Gastroesophageal sphincter (tissue), 4 donors: ENCODE data around the gene MCF2. TPM values are rescaled to one million over a fixed set of nuclear protein-coding genes. Genes with fewer than 3 reads are reported as not detected.

ENCODE experiments used
- ATAC-seq: fragments of 150-250 bp; one replicate; pipeline ENCODE4 v1.9.1; 2016; ENCODE audit warnings: mild to moderate bottlenecking, moderate library complexity
- H3K27ac ChIP-seq, 4 donors: fragments of 200-600 bp; sonication (generic) in 3 of 4; 1 replicate in 3 of 4; 2 replicates in 1 of 4; pipeline ENCODE4 v1.5.1; 2016 to 2019
- H3K27me3 ChIP-seq: fragments of 200-600 bp; sonication (generic); one replicate; pipeline ENCODE4 v1.5.1; 2019
- H3K36me3 ChIP-seq, 2 donors: fragments of 200-600 bp; sonication (generic); one replicate each; pipeline ENCODE4 v1.5.1; 2019; ENCODE audit warnings: control low read depth in 1 of 2
- H3K4me1 ChIP-seq, 3 donors: fragments of 200-600 bp; sonication (generic); 1 replicate in 2 of 3; 2 replicates in 1 of 3; pipeline ENCODE4 v1.5.1; 2016 to 2019; ENCODE audit warnings: control low read depth in 2 of 3
- H3K4me3 ChIP-seq, 2 donors: fragments of 200-600 bp; sonication (generic); one replicate each; pipeline ENCODE4 v1.5.1; 2019; ENCODE audit warnings: mild to moderate bottlenecking in 1 of 2, moderate library complexity in 1 of 2
- H3K9me3 ChIP-seq, 3 donors: fragments of 200-600 bp; sonication (generic); one replicate each; pipeline ENCODE4 v1.5.1; 2017 to 2019; ENCODE audit warnings: control low read depth in 2 of 3
- EP300 ChIP-seq: sonication (generic); formaldehyde crosslinking; IDR thresholded peaks from one replicate; pipeline ENCODE4 v1.6.1; 2017; ENCODE audit warnings: antibody characterized with exemption, mild to moderate bottlenecking
- POLR2A ChIP-seq, 2 donors: fragments of 450-650 bp; IDR thresholded peaks; one replicate each; pipeline ENCODE4 v1.6.1; 2017; ENCODE audit warnings: antibody characterized with exemption in 2 of 2, mild to moderate bottlenecking in 2 of 2, moderate library complexity in 1 of 2
- POLR2AphosphoS5 ChIP-seq: sonication (generic); formaldehyde crosslinking; IDR thresholded peaks from one replicate; pipeline ENCODE4 v1.6.1; 2017; ENCODE audit warnings: antibody characterized with exemption
- WGBS, 2 donors: methylation state at CpG; one replicate each; pipeline ENCODE4 v1.1.5; 2018; ENCODE audit warnings: low coverage in 1 of 2; 5-methylcytosine and 5-hydroxymethylcytosine counted together
- total RNA-seq, 4 donors: library from RNA; depleted of rRNA; stranded (reverse); fragments of >200 nt; gene quantifications; one replicate each; pipeline ENCODE4 v1.1.0, GENCODE V29; 2016
- TF ChIP-seq, protein P1 (sequence below), 4 experiments: fragments of 200-600 bp in 2 of 4; fragments of 450-650 bp in 2 of 4; sonication (generic) in 1 of 4; IDR thresholded peaks; one replicate each; pipeline ENCODE4 v1.5.1; 2017 to 2019; ENCODE audit warnings: antibody characterized with exemption in 4 of 4, mild to moderate bottlenecking in 2 of 4, moderate library complexity in 2 of 4

The MCF2 gene
- total RNA-seq, 4 donors from 2014 or later, result 0.40 to 1.1 TPM; not detected in 2

DNA sequence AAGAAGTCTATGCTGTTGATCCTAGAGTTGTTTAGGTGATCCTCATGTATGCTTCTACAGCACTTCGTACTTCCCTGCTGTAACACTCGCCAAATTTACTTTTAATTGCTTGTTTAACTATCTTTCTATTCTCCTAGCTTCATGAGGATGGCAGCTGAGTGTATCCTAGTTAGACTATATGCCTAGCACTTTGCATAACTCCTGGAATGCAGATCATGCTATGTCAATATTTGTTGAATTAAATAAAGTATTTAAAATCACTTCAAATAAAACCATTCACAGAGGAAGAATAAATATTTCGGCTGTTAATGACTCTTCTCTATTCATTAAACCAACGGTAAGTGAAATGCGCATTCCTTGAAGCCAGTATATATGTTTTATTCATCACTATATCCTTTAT, 122.4 kb downstream of the MCF2 start:
- WGBS, 2 donors, result 49 to 60% methylated on average over 5 of the region's 5 CpGs
- no peak for ATAC-seq

DNA sequence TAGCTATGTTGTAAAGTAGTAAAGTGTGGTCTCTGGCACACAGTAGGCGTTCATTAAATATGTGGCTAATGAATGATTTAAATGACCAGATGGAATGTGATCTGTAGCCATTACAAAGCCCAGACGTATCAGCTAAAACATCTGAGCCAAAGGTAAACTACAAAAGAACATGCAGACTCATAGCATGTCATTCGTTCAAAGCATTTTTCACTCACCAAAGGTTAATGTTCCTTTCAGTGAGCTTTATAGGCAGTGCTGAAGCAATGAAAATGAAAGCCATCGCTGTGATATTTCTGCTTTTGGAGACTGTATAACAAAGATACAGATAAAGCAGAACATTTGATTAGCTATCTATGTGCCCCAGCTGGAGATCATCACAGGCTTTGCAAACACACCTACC, 126.9 kb downstream of the MCF2 start:
- TF ChIP-seq POLR2AphosphoS5 (no peak), EP300 (no peak), POLR2A (IDR thresholded peaks at IDR 0.05) (no peak)
- TF ChIP-seq, protein P1, sequence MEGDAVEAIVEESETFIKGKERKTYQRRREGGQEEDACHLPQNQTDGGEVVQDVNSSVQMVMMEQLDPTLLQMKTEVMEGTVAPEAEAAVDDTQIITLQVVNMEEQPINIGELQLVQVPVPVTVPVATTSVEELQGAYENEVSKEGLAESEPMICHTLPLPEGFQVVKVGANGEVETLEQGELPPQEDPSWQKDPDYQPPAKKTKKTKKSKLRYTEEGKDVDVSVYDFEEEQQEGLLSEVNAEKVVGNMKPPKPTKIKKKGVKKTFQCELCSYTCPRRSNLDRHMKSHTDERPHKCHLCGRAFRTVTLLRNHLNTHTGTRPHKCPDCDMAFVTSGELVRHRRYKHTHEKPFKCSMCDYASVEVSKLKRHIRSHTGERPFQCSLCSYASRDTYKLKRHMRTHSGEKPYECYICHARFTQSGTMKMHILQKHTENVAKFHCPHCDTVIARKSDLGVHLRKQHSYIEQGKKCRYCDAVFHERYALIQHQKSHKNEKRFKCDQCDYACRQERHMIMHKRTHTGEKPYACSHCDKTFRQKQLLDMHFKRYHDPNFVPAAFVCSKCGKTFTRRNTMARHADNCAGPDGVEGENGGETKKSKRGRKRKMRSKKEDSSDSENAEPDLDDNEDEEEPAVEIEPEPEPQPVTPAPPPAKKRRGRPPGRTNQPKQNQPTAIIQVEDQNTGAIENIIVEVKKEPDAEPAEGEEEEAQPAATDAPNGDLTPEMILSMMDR (IDR thresholded peaks at IDR 0.05), result no peak
- 29 to 46% methylated on average over 4 of the region's 4 CpGs for WGBS, 2 donors
- H3K27ac ChIP-seq, result no peak overlapping the region

More for the DNA sequence above, 122.4 kb downstream of the MCF2 start:
- Histone ChIP-seq H3K27ac (no peak overlapping the region), H3K9me3 (no peaks in the 10 kb centered on the region), H3K36me3 (no peaks in the 10 kb centered on the region), H3K4me1 (no peaks in the 10 kb centered on the region), H3K27me3 (no peaks in the 10 kb centered on the region), H3K4me3 (no peak overlapping the region)
- TF ChIP-seq, protein P1 (IDR thresholded peaks at IDR 0.05), result no peak
- TF ChIP-seq POLR2A (IDR thresholded peaks at IDR 0.05), result no peak

DNA sequence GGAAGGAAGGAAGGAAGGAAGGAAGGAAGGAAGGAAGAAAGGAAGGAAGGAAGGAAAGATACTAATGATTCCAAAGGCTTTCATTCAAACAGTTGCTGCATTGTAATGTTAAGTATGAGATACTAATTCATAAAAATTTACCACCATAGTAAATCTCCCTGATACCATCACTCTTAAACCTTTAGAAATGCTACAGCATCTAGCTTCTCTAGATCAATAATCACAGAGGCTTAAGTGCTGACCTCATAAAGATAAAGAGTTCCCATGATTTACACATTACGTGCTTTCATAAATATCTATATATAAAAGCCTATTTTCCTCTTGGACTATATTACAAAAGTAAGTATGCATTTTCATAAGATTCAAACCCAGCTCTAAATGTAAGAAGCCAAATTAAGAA, 141.0 kb downstream of the MCF2 start:
- Histone ChIP-seq H3K27ac (no peak overlapping the region), H3K36me3 (no peaks in the 10 kb centered on the region), H3K27me3 (no peaks in the 10 kb centered on the region), H3K4me3 (no peak overlapping the region), H3K9me3 (no peaks in the 10 kb centered on the region), H3K4me1 (no peaks in the 10 kb centered on the region)
- ATAC-seq, result no peak
- 57 to 75% methylated on average over 1 of the region's 1 CpG for WGBS, 2 donors
- TF ChIP-seq, protein P1 (IDR thresholded peaks at IDR 0.05), result no peak
- TF ChIP-seq POLR2AphosphoS5, result no peak
- TF ChIP-seq EP300, result no peak

More for the DNA sequence above, 126.9 kb downstream of the MCF2 start:
- no peaks in the 10 kb centered on the region for H3K9me3 ChIP-seq
- no peaks in the 10 kb centered on the region for H3K27me3 ChIP-seq
- H3K36me3 ChIP-seq, result no peaks in the 10 kb centered on the region
- no peak for ATAC-seq
- H3K4me3 ChIP-seq, result no peak overlapping the region
- H3K4me1 ChIP-seq, result no peaks in the 10 kb centered on the region

DNA sequence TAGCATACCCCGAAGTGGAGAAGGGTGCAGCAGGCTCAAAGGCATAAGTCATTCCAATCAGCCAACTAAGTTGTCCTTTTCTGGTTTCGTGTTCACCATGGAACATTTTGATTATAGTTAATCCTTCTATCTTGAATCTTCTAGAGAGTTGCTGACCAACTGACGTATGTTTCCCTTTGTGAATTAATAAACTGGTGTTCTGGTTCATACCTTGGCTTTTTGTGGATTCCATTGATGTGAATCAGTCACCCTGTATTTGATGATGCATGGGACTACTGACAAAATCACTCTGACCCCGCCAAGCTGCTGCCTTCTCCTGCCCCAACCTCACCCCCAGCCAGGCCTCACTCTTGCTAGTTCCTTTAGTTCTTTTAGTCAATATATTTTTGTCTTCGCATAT, 144.7 kb downstream of the MCF2 start:
- Histone ChIP-seq H3K4me3 (no peak overlapping the region), H3K27ac (no peak overlapping the region), H3K36me3 (no peaks in the 10 kb centered on the region), H3K27me3 (no peaks in the 10 kb centered on the region), H3K9me3 (no peaks in the 10 kb centered on the region), H3K4me1 (no peaks in the 10 kb centered on the region)
- 63 to 87% methylated on average over 4 of the region's 5 CpGs for WGBS, 2 donors
- TF ChIP-seq POLR2AphosphoS5, result no peak
- TF ChIP-seq, protein P1 (IDR thresholded peaks at IDR 0.05), result no peak
- no peak for TF ChIP-seq EP300
- no peak for TF ChIP-seq POLR2A (IDR thresholded peaks at IDR 0.05)
- ATAC-seq, result no peak

DNA sequence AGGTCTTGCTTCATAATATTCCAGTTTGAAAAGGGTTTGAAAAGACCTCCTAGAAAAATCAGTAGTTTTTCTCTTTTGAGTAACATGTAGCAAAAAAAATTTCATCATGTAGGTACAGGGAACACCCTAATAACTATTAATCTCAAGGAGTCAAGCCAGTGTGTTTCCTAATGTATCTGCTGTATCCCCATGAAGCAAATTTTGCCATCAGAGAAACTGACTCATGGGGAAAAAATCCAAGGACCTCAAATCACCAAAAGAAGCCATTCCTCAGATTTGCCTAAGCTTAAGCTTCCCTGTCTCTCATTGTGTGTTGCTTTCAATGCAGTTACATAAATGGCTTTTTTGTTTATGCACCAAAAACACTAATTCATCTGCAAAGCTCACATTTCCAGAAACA, 147.7 kb downstream of the MCF2 start:
- Histone ChIP-seq H3K27me3 (no peaks in the 10 kb centered on the region), H3K9me3 (no peaks in the 10 kb centered on the region), H3K36me3 (no peaks in the 10 kb centered on the region), H3K27ac (no peak overlapping the region), H3K4me3 (no peak overlapping the region), H3K4me1 (no peaks in the 10 kb centered on the region)
- ATAC-seq, result no peak
- no peak for TF ChIP-seq EP300
- TF ChIP-seq POLR2A (IDR thresholded peaks at IDR 0.05), result no peak
- TF ChIP-seq, protein P1 (IDR thresholded peaks at IDR 0.05), result no peak
- no peak for TF ChIP-seq POLR2AphosphoS5
